NCI-H748 (cell line): ENCODE data around the gene MYO9B.

ENCODE experiments used
- DNase-seq: peaks from one replicate; lab custom pipeline; 2025; ENCODE audit not compliant: unreplicated experiment; lab: John Stamatoyannopoulos, UW

MYO9B gene

DNA sequence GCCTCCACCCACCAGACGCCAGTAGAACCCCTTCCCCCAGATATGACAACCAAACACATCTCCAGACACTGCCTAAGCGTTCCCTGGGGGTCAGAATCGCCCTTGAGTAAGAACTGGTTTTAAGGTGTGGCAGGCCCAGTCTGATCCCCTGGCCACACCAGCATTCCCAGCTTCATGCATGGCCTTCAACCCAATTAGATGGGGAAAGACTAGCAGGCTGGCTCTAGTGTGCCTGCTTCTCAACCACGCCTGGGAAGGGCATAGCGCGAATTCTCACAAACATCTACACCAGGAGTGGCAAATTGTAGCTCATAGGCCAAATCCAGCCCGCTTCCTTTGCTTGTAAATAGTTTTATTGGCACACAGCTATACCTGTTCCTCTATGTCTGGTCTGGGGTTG lies 13.9 kb upstream of the MYO9B start:
- DNase-seq, result no peak

DNA sequence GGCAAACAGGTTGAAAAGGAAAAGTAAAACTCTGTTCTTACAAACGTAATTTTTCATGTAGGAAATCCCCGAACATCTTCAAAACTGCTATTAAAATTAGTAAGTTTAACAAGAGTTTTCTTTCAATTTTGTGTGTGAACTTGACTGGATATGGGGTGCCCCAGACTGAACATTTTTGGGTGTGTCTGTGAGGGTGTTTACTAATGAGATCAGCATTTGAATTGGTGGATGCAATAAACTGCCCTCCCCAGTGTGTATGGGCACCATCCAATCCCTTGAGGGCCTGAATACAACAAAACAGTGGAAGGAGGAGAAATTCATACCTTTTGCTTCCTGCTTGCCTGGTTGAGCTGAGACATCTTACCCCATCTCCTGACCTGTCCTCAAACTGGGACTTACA lies 12.1 kb upstream of the MYO9B start:
- no peak for DNase-seq

DNA sequence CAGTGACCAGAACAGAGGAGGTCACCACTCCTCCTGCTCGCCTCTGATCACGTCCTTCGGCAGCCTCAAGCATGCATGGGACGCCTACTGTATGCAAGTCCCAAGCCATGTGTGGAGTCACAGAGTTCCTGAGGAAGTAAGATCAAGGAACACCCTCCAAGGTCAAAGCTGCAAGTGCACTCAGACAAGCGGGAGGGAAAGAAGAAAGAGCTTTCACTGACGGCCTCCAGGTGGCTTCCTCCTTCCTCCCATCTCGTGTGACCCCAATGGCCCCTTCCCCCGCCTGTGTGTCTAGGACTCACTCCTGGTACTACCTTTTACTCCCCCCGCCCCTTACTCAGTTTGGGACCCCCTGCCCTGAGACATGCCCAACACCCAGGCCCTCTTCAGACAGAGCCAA lies 6.4 kb upstream of the MYO9B start:
- DNase-seq, result no peak

DNA sequence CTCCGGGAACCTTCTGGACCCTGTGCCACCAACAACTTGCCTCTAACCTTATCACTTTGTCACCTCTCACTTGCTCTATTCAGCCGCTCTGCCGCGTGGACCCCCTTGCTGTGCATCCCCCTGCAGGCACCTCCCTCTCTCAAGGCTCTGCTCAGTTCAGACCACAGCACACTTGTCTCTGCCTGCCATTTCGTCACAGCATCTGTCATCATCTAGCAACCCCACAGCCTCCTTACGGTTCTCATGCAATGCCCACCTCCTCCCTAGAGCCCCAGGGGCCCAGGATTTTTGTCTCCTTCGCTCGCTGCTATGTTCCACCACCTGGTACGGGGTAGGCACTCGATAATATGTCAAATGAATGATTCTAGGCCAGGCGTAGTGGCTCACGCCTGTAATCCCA lies 5.2 kb upstream of the MYO9B start:
- DNase-seq, result no peak

DNA sequence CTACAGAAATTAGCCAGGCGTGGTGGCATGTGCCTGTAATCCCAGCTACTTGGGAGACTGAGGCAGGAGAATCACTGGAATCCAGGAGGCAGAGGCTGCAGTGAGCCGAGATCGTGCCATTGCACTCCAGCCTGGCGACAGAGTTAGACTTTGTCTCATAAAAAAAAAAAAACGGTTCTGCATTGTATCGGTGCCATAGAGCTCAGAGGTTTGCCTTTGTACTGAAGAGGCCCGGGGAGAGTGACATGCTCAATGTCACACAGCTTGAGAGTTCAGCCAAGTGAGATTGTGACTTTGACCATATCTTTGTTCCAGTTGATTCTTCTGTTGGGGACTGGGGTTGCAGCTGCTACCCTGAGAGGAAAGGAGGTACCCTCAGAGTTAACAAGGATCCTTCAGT lies 4.7 kb upstream of the MYO9B start:
- DNase-seq, result no peak

DNA sequence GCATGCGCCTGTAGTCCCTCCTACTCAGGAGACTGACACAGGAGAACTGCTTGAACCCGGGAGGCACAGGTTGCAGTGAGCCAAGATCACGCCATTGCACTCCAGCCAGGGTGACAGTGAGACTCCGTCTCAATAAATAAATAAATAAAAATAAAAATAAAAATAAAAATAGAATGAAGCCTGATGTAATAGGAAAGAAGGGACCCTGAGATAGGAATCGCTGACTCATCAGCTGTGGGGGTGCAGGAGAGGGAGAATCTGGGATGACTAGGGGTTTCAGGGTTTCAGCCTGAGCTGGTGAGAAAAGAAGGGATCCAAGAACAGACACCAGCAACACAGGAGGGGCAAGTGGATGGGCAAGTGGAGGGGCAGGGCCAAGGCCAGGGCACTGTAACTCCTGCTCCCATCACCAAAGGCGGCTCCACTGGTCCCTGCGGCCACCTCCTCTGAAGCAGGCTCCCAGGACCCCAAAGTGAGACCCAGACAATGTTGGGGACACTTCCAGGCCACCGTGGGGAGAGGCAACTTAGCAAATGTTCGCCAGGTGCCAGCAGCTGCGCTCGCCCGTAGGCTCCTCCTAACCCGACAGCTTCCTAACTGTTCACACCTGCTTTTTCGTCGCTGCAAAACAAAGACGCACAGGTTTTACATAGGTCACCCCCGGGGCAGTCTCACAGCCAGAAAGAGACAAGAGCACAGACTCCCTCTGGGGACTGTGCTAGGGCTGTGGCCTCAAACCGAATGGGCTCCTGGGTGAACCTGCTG lies 1.5 kb upstream of the MYO9B start:
- DNase-seq, result peak; percentile 72

DNA sequence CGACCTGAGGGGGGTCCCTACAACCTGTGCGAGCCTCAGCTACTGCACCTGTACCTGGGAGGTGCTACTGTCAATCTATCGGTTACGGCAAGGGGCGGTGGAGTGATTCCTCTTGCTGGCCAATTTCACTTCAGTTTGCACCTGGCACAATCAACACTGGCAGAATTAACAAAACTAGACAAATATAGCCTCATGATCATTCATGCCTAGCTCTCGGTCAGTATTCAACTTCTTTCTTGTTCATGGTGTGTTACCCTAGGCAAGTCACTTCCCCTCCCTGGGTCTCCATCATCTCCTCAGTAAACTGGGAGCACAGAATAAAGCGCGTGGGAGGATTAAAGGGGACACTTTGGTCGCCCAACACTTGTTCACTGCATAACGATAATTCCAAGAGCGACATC lies 943 bp upstream of the MYO9B start:
- DNase-seq, result no peak

DNA sequence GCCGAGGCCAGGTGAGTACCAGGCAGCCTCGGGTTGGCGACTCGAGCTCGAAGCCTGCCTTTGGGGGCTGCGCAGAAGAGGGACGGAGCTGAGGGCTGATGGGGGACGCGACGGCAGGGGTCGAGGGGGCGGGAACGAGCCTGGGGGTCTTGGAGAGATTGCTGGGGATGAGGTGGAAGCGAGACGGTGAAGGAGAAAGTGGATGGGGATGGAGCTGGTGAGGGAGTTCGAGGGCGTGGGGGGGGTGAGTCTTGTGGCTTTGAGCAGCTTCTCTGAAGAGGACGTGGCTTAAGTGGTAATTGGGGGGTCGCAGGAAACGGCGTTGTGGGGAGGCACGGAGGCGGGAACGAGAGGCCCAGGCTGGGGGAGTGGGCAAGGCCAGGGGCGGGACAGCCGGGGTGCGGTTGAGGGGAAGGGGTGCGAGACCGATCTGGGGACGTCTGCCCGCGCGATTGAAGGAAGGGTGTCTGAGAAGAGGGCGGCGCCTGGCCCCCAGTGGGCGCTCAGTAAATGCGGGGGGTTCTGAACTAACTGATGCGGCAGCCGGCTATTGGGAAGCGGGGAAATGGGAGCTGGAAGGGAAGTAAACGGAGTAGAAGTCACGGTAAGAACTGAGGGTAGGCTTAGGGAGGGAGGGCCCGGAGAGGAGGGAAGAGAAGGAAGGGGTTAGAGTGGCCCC lies 426 bp downstream of the MYO9B start:
- peak; percentile 26 for DNase-seq

DNA sequence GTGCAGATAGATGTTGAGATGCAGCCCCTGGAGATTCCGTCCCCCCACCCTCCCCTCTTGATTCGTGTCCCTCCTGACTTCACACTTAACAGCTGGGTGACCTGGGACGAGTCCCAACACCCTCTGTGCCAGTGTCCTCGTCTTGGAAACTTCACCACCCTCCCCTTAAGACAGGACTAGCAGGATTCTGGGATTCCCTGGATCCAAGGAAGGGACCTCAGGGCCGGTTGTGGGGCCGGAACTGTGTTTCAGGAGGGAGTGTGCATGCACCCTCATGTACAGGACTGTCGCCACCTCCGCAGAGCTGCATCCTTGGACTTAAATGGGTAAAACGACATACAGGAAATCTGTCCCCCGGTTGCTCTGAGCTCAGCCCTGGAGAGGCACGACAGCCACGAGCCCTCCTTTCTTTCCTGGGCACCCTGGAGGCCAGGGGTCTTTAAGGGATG lies 990 bp downstream of the MYO9B start:
- no peak for DNase-seq

DNA sequence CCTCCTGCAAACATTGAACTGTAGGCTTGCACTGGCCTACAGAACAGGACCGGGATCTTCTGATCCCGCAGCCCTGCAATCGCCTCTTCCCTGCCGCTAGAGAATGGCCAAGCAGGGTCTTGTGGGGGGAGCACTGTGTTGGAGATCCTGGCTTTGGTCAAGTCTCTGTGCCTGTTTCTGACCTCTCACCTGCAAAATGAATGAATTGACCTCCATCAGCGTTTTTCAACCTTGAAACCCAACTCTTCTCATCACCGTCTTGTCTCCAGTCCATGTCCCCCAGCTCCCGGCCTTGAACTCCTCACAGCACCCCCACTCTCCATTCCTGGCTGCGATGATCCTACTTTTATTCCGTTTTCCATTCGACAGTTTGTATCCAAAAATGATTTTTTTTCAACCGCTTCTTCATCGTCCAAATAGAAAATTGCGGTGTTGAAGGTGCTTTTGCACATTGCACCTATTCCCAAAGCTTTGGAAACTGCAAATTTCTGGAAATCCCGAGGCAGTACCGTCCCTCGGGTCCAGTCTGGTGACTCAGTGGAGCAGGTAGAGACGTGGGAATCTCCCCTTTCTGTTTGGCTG lies 2.0 kb downstream of the MYO9B start:
- DNase-seq, result no peak

DNA sequence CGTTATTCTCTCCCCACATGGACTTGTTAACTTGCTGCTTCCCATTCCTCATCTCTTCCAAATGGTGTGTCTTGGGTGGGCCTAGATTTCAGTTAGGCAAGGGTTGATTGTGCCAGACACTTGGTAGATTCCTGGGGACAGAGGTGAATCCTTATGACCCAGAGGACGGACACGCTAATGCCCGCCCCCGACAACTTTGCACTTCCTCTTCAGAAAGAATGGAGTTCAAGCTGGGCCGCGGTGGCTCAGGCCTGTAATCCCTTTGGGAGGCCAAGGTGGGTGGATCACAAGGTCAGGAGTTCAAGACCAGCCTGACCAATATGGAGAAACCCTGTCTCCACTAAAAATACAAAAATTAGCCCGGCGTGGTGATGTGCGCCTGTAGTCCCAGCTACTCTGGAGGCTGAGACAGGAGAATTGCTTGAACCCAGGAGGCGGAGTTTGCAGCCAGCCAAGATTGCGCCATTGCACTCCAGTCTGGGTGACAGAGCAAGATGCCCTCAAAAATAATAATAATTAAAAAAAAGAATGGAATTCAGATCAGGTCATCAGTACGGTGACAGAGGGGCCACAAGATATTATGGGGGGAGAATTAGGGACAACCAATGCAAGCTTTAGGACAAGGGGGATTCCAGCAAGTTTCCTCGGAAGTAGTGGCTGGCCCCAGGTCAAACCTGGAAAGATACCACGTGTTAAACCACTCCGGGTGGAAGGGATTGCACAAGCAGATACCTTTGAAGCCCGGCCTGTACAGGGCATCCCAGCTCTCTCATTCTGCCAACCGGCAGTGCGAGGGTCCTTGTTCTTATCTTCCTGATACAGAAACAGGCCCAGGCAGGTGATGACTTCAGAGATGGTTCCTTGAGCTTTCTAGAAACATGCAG lies 2.7 kb downstream of the MYO9B start:
- DNase-seq, result no peak

DNA sequence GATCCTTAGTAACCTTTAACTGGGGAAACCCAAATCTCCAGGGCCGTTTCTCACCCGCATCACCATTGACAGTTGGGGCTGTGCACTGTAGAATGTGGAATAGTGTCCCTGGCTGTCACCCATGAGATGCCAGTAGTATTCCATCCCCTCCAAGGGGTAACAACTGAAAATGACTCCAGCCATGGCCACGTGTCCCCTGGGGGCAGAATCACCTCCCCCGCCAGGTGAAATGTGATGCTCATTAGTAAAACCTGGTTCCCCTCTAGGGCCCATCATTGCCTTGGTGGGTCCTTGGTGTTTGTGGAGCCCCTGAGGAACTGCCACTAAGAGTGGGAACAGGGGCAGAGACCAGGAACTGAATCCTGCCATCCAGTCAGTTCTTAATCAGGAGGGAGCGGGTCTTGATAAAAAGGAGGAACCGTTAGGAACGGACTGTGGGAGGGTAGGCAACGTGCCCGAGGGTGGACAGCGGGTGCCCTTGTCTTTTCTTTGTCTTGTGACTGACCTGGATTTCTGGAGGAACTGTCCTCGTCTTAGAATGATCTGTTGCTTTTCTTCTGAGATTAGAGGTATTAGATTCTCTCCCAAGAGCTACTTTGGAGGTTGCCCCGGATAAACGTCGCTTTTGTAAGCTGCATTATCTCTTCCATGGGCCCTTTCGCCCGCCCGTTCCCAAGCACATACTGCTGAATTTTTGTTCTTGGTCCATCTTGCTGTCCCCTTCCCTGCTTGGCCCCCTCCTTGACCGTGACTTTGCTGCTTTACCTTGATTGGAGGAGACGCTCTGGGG lies 3.5 kb downstream of the MYO9B start:
- no peak for DNase-seq

DNA sequence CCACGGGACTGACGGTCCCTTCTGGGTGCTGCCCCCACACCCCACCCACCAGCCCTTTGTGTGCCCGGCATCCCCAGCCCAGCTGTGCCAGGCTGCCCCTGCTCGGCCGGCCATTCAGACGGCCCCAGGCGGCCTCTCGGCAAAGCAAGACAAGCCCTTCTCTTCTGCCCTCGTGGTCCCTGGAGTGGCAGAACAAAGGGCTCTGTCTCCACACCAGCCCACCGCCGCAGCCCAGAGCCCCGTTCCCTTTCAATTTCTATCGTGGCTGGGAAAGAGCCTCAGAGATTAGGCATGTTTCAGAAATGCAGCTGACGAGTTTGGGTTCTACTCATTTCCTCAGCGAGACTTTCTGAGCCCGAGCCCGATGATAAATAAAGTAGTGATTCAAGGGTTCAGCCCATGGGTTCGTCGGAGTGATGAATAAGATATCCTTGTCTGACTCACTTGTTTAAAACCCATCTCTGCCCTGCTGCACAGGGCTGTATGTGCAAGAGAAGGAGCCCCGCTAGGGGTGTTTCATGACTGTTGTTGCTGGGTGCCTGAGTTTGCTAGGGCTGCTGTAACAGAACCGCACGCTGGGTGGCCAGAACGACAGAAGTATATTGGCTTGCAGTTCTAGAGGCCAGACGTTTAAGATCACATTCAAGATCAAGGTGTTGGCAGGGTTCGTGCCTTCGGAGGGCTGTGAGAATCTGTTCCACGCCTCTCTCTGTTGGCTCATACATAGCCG lies 4.3 kb downstream of the MYO9B start:
- no peak for DNase-seq

DNA sequence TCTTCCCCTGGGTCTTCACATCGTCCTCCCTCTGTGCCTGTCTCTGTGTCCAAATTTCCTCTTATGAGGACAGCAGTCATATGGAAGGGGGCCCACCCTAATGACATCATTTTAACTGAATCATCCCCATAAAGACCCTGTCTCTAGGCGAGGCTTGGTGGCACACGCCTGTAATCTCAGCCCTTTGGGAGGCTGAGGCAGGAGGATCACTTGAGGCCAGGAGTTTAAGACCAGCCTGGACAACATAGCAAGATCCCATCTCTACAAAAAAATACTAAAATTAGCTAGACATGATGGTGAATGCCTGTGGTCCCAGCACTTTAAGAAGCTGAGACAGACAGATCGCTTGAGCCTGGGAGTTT lies 4.8 kb downstream of the MYO9B start:
- no peak for DNase-seq

DNA sequence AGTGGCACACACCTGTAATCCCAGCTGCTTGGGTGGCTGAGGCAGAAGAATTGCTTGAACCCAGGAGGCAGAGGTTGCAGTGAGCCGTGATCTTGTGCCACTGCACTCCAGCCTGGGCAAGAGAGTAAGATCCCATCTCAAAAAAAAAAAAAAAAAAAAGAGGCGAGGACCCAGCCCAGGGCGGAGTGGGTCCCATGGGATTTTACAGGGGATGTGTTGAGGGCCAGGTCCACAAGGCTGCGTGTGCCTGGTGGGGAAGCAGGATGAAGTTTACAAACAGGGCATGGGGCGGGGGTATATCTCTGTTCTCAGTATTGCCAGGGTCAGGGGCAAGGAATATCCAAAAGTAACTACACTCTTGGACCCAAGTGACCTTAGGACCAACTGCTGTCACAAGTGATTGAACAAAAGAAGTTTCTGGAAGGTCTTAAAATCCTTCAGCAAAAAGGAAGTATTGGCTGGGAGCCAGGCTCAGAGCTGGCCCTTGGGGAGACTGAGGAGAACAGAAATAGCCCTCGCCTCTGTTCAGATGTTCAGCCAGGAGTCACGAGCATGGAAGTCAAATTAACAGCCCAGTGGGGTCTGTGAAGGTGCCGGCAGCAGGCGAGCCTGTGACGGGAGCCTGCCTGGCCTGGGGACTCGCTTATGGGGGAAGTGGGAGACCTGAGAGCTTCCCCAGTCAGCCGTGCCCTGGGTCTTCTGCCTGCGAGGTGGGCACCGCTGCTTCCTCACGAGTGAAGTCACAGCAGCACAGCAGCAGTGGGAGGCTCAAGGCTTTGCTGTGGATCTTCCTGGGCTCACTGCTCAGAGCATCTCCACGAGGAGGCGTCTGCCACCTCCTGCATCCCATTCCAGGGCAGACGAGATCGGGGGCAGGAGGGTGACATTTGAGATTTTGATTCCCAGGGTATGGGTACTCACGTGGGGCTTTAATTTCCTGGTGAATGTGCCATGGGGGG lies 6.4 kb downstream of the MYO9B start:
- DNase-seq, result no peak

DNA sequence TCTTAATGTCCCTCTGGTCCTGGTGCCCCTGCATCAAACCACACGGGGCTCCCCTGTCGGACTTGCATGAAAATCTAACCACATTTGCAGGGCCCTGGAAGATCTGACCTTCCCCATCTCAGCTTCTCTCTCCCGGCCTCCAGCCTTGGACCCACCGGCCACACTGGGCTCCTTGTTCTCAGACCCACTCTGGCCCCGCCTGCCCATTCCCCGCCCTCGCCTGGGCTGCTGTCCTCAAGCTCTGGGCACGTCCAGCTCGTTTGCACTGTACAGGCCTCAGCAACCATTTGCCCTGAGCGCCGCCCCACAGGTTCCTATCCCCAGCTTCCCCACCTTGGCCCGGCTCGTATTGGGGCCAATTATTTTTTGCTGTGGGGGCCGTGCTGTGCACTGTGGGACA lies 10.5 kb downstream of the MYO9B start:
- no peak for DNase-seq

DNA sequence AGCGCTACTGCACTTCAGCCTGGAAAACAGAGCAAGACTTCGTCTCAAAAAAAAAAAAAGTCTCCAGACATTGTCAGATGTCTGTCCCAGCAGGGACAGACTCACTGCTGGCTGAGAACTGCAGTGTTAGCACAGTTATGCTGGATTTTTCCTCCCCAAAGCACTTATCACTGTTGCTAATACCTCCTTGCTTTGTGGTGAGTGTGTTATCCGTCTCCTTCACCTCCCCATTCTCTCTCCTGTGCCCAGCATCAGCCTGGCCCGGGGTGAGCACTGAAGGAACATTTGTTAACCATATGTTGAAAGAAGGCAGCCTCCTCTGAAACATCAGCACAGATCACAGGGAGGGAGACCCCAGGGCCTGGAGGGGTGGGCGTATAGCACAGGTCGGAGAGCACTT lies 11.3 kb downstream of the MYO9B start:
- DNase-seq, result no peak

DNA sequence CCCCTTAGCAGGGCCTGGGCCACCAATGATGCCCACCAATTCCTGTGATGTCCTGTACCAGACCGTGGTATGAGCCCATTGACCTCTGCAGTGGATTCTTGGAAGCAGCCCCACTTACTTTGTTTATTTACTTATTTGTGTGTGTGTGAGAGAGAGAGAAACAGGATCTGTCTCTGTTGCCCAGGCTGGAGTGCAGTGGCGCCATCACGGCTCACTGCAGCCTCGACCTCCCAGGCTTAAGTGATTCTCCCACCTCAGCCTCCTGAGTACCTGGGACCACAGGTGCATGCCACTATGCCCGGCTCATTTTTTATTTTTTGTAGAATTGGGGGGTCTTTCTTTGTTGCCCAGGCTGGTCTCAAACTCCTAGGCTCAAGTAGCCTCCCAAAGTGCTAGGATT lies 13.0 kb downstream of the MYO9B start:
- no peak for DNase-seq

DNA sequence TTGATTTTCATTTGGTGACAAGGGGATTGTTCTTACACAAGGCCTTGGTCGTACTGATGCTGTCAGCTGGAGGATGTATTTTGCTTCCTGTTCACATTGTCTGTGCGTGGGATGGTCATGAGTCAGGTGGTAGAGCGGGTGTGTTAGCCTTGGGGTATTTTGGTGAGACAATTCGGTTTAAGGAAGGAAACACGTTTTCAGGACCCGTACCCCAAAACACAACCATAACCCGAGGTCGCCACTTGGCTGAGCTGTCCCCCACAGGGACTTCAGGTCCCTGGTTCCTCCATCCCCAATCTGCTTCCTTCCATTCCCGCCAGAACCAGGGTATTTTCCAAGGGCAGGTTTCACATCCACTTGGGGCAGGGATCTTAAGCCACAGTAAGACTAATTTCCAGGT lies 15.0 kb downstream of the MYO9B start:
- no peak for DNase-seq
